Esophagus squamous epithelium (tissue), 5 donors: ENCODE measurements around the gene RMDN2. TPM values are rescaled to one million over a fixed set of nuclear protein-coding genes. Genes with fewer than 3 reads are reported as not detected.

Experiments
- DNase-seq: peaks from one replicate; lab custom pipeline; 2025; lab: John Stamatoyannopoulos, UW
- H3K27ac ChIP-seq, 4 donors: fragments of 200-600 bp; sonication (generic); one replicate each; pipeline ENCODE4 v1.5.1; 2016 to 2019; ENCODE audit warnings: mild to moderate bottlenecking in 1 of 4
- H3K27me3 ChIP-seq, 4 donors: fragments of 200-600 bp; sonication (generic); 1 replicate in 3 of 4; 2 replicates in 1 of 4; pipeline versions ENCODE4 v1.5.1 to v1.6.0; 2017 to 2021; ENCODE audit warnings: antibody characterized with exemption in 1 of 4
- H3K36me3 ChIP-seq, 3 donors: fragments of 200-600 bp; sonication (generic); one replicate each; pipeline ENCODE4 v1.5.1; 2016 to 2019
- H3K4me1 ChIP-seq, 3 donors: fragments of 200-600 bp; sonication (generic); one replicate each; pipeline ENCODE4 v1.5.1; 2017 to 2019
- H3K4me3 ChIP-seq, 4 donors: fragments of 200-600 bp; sonication (generic); 1 replicate in 3 of 4; 2 replicates in 1 of 4; pipeline ENCODE4 v1.5.1; 2016 to 2019; ENCODE audit warnings: mild to moderate bottlenecking in 2 of 4, moderate library complexity in 1 of 4
- H3K9me3 ChIP-seq, 3 donors: fragments of 200-600 bp; sonication (generic); one replicate each; pipeline ENCODE4 v1.5.1; 2016 to 2019
- POLR2A ChIP-seq, 4 donors: fragments of 450-650 bp; IDR thresholded peaks; one replicate each; pipeline ENCODE4 v1.6.1; 2017; ENCODE audit warnings: antibody characterized with exemption in 4 of 4, mild to moderate bottlenecking in 4 of 4, moderate library complexity in 3 of 4
- WGBS, 2 donors: methylation state at CpG; one replicate each; pipeline ENCODE4 v1.1.5; 2018; 5-methylcytosine and 5-hydroxymethylcytosine counted together
- intact Hi-C: fragments of 100-400 bp; cut with DNase I; formaldehyde crosslinking; loops from one replicate; pipeline ENCODE4 v1.15.0; 2022
- total RNA-seq, 4 donors: library from RNA; depleted of rRNA; stranded (reverse); fragments of >200 nt; gene quantifications; one replicate each; pipeline ENCODE4 v1.1.0, GENCODE V29; 2016
- TF ChIP-seq, protein P1 (sequence below), 6 experiments: fragments of 450-650 bp in 4 of 6; fragments of 200-600 bp in 2 of 6; sonication (generic) in 2 of 6; IDR thresholded peaks; one replicate each; pipeline ENCODE4 v1.5.1; 2016 to 2019; ENCODE audit warnings: antibody characterized with exemption in 6 of 6, mild to moderate bottlenecking in 4 of 6, moderate library complexity in 4 of 6
- donor health status: DM: yes; HTN: yes; CAD: no.

RMDN2 gene
- total RNA-seq, 4 donors from 2014 or later = 3.4 to 7.8 (median 4.7) TPM

DNA sequence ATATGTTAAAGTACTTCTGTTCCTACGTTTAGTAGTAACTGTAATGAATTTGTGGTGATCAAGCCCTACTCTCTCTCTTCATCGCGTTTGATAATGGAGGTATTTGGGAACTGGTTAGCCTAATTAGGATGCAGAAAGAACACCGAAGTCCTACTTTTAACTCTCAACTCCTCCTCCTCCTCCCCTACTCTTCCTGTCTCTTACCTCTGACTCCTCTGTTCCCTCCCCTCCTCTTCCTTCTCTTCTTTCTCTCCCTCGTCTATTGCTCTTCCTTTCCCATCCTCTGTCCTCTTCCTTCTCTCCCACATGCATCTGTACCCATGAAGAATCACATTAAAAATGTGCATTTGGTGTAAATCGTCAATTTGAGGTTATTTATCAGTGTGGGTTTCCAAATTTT, 57.8 kb downstream of the RMDN2 start:
- H3K27ac ChIP-seq = no peak overlapping the region
- H3K4me1 ChIP-seq = peaks cover 0 to 4% (median 0%) of the 10 kb centered on the region in 3 donors
- DNase-seq = no peak
- TF ChIP-seq, protein P1, sequence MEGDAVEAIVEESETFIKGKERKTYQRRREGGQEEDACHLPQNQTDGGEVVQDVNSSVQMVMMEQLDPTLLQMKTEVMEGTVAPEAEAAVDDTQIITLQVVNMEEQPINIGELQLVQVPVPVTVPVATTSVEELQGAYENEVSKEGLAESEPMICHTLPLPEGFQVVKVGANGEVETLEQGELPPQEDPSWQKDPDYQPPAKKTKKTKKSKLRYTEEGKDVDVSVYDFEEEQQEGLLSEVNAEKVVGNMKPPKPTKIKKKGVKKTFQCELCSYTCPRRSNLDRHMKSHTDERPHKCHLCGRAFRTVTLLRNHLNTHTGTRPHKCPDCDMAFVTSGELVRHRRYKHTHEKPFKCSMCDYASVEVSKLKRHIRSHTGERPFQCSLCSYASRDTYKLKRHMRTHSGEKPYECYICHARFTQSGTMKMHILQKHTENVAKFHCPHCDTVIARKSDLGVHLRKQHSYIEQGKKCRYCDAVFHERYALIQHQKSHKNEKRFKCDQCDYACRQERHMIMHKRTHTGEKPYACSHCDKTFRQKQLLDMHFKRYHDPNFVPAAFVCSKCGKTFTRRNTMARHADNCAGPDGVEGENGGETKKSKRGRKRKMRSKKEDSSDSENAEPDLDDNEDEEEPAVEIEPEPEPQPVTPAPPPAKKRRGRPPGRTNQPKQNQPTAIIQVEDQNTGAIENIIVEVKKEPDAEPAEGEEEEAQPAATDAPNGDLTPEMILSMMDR (IDR thresholded peaks at IDR 0.05) = no peak
- TF ChIP-seq POLR2A (IDR thresholded peaks at IDR 0.05) = no peak
- no peak overlapping the region for H3K4me3 ChIP-seq
- H3K9me3 ChIP-seq = no peaks in the 10 kb centered on the region
- no peaks in the 10 kb centered on the region for H3K36me3 ChIP-seq
- intact Hi-C loops = loop anchor here (5.0 kb wide), 1 partner anchor 289 kb away; no protein-coding TSS in a partner anchor
- no peaks in the 10 kb centered on the region for H3K27me3 ChIP-seq
- 74 to 79% methylated on average over 6 of the region's 6 CpGs for WGBS, 2 donors

DNA sequence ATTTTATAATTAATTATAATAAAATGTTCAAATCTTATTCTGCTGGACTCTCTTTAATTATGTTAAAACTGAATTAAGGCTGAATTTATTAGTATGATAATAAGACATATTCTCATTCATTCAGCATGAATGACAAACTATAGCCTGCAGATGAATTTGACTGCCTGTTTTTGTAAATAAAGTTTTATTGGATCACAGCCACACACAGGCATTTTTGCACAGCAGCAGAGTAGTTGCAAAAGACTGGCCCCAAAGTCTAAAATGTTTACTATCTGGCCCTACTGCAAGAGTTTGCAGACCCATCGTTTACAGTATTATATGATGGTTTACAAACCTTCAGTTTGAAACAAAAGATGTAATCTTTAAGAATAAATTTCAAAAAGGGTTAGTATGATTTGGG, 58.6 kb downstream of the RMDN2 start:
- no peak for TF ChIP-seq POLR2A (IDR thresholded peaks at IDR 0.05)
- TF ChIP-seq, protein P1 (IDR thresholded peaks at IDR 0.05) = no peak
- H3K9me3 ChIP-seq = no peaks in the 10 kb centered on the region
- 71 to 85% methylated on average over 1 of the region's 1 CpG for WGBS, 2 donors
- no peak for DNase-seq
- no peak overlapping the region for H3K27ac ChIP-seq
- intact Hi-C loops = loop anchor here (5.0 kb wide), 1 partner anchor 289 kb away; no protein-coding TSS in a partner anchor
- H3K4me1 ChIP-seq = peaks cover 0 to 4% (median 0%) of the 10 kb centered on the region in 3 donors
- H3K27me3 ChIP-seq = no peaks in the 10 kb centered on the region
- no peaks in the 10 kb centered on the region for H3K36me3 ChIP-seq
- no peak overlapping the region for H3K4me3 ChIP-seq

DNA sequence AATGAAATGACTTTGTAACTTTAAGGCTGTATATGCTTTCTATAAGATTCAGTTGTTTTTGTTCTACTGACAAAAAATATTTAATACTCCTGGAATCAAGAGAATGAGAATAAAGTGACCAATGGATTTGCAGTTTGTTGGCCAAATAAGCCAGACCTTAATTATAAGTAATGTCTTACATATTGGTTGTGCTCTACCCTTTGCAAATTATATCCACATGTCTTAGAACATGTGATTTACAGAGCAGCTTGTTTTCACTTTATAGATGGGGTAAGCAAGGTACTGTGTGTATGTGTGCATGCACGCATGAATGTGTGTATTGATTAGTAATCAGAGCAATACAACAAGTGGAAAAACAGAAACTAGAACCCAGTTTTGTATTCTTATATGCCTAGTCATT, 59.1 kb downstream of the RMDN2 start:
- Histone ChIP-seq H3K36me3 (no peaks in the 10 kb centered on the region), H3K27ac (no peak overlapping the region), H3K27me3 (no peaks in the 10 kb centered on the region), H3K9me3 (no peaks in the 10 kb centered on the region), H3K4me3 (no peak overlapping the region), H3K4me1 (peaks cover 0 to 4% (median 0%) of the 10 kb centered on the region in 3 donors)
- DNase-seq = no peak
- TF ChIP-seq POLR2A (IDR thresholded peaks at IDR 0.05) = no peak
- TF ChIP-seq, protein P1 (IDR thresholded peaks at IDR 0.05) = no peak
- intact Hi-C loops = loop anchor here (5.0 kb wide), 1 partner anchor 288 kb away; no protein-coding TSS in a partner anchor
- 73 to 100% methylated on average over 1 of the region's 1 CpG for WGBS, 2 donors

DNA sequence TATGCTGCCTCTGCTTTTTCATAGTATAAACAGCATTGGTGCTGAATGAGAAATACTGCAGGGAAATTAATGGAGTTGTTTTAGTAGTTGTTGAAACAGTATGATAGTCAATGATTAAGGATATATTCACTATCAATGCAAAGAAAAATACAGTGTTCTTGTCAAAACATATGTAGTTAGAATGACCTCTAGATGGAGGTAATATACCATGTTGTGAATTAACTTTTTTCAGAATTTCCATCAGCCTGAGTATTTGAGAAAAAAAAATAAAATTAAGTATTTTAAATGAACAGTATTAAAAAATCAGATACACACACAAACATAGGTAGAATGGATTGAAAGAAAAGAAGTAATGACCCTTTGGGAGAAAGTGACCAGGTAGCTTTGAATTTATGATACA, 59.5 kb downstream of the RMDN2 start:
- Histone ChIP-seq H3K27ac (no peak overlapping the region), H3K4me3 (no peak overlapping the region), H3K27me3 (no peaks in the 10 kb centered on the region), H3K4me1 (peaks cover 0 to 4% (median 0%) of the 10 kb centered on the region in 3 donors), H3K36me3 (no peaks in the 10 kb centered on the region), H3K9me3 (no peaks in the 10 kb centered on the region)
- DNase-seq = no peak
- TF ChIP-seq, protein P1 (IDR thresholded peaks at IDR 0.05) = peak in 2 of 6 experiments; percentile 13 to 18
- no peak for TF ChIP-seq POLR2A (IDR thresholded peaks at IDR 0.05)
- intact Hi-C loops = loop anchor here (5.0 kb wide), 1 partner anchor 288 kb away; no protein-coding TSS in a partner anchor

DNA sequence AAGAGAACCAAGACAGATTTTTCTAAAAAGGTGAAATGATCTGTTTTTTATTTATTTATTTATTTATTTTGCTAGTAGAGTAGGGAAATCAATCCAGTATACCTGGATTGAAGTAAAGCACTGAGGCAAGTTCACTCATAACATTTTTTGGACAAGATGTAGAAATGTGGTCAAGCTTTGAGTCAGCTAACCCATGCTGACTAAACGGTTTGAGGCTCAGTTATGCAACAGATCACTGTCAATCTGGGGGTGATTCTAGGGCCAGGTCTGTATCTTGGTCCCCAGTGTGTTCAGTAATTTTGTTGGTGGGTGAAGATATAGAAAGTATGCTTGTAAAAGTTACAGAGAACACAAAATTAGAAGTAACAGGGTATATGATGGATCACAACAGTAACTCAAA, 60.2 kb downstream of the RMDN2 start:
- DNase-seq = no peak
- no peaks in the 10 kb centered on the region for H3K36me3 ChIP-seq
- H3K4me3 ChIP-seq = no peak overlapping the region
- intact Hi-C loops = no loop called here
- peaks cover 0 to 4% (median 0%) of the 10 kb centered on the region in 3 donors for H3K4me1 ChIP-seq
- TF ChIP-seq POLR2A (IDR thresholded peaks at IDR 0.05) = no peak
- TF ChIP-seq, protein P1 (IDR thresholded peaks at IDR 0.05) = no peak
- no peaks in the 10 kb centered on the region for H3K9me3 ChIP-seq
- no peak overlapping the region for H3K27ac ChIP-seq
- H3K27me3 ChIP-seq = no peaks in the 10 kb centered on the region
- WGBS, 2 donors = 15 to 21% methylated on average over 1 of the region's 1 CpG
